Activated CD4-positive, alpha-beta T cell treated with anti-CD3 and anti-CD28 coated beads for 1 hour (primary cell): ENCODE data around the gene SMG1.
A peak's percentile ranks its signal among the peaks of the same experiment; 100 is the strongest.

Source experiments
- DNase-seq: peaks from one replicate; pipeline ENCODE4 v3.0.0-alpha.2; 2020

SMG1 gene

GRCh38 chr16:18842565-18842964, 83.6 kb downstream of the SMG1 start:
- no peak for DNase-seq

DNA sequence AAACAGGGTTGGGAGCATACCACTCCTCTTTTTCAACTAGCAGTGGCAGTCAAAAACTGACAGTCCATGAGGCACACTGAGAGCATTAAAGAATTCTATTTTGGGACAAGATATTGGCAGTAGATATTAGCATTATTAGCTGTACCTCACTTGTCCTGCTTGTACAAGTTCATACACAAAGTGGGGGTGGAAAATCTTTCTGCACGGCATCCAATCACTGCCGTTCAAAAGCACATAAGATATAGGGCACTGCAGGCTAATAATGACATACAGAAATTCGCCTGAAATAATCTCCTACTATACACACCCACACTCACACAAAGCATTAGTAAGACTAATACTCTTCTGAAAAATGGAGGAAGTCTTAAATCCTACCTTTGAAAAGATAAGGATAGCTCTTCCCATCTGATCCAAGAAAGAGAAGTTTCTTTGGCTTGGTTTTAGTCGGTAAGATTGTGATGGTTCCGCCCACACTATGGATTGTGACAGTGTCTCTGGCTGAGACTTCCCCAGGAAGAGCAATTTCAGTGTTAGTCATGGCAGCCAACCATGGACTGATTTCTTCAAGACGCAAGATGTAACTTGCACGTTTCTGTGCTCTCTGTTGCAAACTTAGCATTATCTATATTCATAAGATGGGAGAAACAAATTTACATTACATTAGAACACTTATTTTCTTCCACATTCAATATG, 84.2 kb downstream of the SMG1 start:
- no peak for DNase-seq

- no peak for DNase-seq
These were observed 86.7 kb downstream of the SMG1 start for GRCh38 chr16:18839555-18839954.

DNA sequence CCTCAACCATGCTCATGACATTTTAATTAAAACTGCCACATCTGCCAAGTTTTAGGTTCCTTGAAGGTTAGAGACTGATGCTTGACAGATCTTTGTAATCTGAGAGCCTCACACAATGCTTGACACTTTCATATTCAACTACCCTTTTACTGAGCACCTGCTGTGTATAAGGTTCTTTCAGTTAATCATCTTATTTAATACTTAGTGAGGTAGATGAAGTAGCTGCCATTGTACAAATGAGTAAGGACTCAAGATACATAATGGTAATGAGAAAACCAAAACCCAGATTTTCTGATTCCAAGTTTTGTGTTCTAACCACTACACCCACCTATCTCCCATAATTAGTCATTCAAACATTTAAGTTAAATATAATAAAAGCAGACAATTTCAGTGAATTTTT, 89.5 kb downstream of the SMG1 start:
- DNase-seq = no peak

- no peak for DNase-seq
These were observed 91.3 kb downstream of the SMG1 start for GRCh38 chr16:18834864-18835263.

GRCh38 chr16:18833707-18834505, 92.3 kb downstream of the SMG1 start:
- no peak for DNase-seq

- no peak for DNase-seq
These were observed 93.6 kb downstream of the SMG1 start for GRCh38 chr16:18832613-18833012.

- no peak for DNase-seq
These were observed 94.2 kb downstream of the SMG1 start for GRCh38 chr16:18832006-18832405.

DNA sequence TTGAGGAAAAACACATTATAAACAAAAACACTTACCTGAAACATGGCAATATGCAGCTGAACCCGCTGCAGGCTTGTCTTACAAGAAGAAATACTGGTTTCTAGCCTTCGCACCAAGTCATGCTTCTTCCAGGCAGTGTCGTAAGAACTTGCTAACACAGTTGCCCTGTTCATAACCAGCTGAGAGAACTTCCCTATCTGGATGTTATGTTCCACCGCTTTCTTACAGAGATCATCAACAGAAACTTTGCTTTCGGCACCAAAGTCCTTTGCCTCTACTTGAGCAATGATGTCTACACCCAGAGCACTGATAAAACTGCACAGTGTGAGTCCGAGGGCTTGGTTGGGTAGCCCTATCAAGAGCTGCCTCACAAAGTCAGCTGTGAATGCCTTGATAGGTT, 97.0 kb downstream of the SMG1 start:
- DNase-seq = no peak

- DNase-seq = no peak
These were observed 98.3 kb downstream of the SMG1 start for GRCh38 chr16:18827890-18828289.

- DNase-seq = no peak
These were observed 109.9 kb downstream of the SMG1 start for GRCh38 chr16:18816286-18816685.

DNA sequence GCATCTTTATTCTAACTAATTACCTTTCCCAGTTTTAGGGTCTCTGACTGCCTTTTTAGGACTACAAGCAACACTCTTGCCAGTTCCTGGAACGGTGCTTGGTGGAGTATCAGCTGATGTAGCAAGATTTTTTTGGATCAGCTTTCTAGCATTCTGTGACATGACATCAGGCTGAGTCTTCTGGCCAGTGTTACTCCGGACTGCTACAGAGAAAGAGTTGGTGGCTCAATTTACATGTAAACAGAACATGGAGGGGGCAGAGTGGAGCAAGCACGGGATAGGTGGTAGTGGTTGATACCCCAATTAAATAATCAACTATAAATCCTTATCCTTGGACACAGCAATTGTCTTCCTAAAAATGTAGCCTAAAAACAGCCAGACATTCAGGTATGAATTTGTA, 114.3 kb downstream of the SMG1 start:
- no peak for DNase-seq

GRCh38 chr16:18809165-18809564, 117.0 kb downstream of the SMG1 start:
- no peak for DNase-seq

- DNase-seq = no peak
These were observed 120.9 kb downstream of the SMG1 start for GRCh38 chr16:18805257-18805773.

GRCh38 chr16:18804540-18804939, 121.7 kb downstream of the SMG1 start:
- DNase-seq = no peak

DNA sequence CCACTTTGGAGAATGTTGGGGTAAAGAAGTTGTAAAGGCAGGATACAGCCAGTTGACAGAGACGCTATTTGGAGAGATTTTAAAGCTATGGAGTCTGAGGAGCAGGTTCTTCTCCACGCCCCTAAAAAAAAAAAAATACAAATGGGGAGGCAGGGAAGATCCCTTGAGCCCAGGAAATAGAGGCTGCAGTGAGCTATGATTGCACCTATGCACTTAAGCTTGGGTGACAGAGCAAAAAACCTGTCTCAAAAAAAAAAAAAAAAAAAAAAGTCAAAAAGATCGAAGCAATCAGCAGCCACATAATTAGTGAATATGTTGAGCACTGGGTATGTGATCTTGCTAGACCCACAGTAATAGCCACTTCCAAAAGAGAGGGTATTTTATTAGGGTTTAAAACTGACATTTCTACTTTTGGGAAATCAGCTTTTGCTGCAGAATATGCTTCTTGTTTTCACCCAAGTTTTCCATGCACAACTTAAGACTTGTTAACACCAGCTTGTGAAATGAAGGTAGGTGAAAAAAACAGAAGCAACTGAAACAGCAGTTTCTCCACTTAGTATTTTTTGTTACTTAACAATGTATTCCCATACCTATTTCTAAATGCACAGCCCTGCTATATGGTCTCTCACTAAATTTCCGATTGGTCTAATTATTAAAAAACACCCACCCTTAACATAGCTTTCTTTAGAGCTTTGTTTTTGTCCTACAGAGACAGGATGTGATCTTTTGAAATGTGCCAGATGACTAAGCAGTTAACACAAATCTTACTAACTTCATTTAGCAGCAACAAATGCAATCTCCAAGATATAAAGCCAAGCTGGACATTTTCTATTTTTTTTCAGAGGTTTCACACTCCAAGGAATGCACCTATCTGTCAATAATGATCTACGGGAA, 122.4 kb downstream of the SMG1 start:
- DNase-seq = no peak

- no peak for DNase-seq
These were observed 123.4 kb downstream of the SMG1 start for GRCh38 chr16:18802767-18803343.

- peak; percentile 98 for DNase-seq
These were observed 124.8 kb downstream of the SMG1 start, which contains the start of gene ARL6IP1 for GRCh38 chr16:18801145-18801972. ARL6IP1 (minus strand) TSS chr16:18801549; CDS start chr16:18801466, 83 bp downstream.

DNA sequence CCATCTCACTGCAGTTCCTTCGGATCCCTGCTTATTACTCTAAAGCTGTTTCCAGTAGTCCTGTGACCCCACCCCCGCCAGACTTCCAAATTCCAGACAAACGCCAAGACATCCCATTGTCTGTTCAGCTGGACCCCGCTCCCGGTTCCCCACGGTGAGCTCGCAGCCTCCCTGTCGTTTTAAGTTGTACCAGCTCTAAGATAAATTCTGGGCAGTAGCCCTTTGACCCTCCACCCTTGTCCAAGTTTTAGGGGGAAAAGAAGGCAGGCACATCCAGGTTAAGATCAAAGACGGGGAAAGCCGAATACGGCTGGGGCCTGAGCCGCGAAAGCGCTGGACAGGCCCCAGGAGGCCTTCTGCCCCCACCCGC, 125.4 kb downstream of the SMG1 start:
- no peak for DNase-seq

GRCh38 chr16:18800293-18800692, 125.9 kb downstream of the SMG1 start:
- no peak for DNase-seq

GRCh38 chr16:18799500-18799899, 126.7 kb downstream of the SMG1 start:
- DNase-seq = no peak

DNA sequence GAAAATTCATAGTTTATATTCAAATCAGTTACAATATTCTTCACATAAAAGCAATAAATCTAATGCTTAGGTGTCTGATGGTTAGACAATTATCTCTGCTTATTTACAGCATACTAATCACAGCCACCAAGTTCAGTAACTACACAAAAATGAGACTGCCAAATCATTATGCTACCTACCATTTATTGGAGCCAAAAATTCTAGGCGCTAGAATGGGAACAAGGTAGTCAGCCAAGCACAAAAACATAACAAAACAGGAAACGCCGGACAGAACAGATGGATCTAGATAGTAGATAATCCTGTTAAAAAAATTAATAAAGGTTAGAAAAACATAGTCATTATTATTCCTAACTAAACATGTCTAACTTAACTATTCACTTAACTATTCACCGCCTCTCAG, 128.5 kb downstream of the SMG1 start:
- no peak for DNase-seq
